ENCODE results near the gene MRPS9. TPM values are rescaled to one million over a fixed set of nuclear protein-coding genes. Genes with fewer than 3 reads are reported as not detected.
A peak's percentile ranks its signal among the peaks of the same experiment; 100 is the strongest.

The MRPS9 gene
- total RNA-seq, 4 donors from 2014 or later = 34.9 to 79.5 (median 38.6) TPM

- H3K27ac ChIP-seq = no peak overlapping the region
- in situ Hi-C loops (cut with MboI; ENCODE audit: low sequenced_read_pairs in 4 of 4) = loop anchor here (5.0 to 10.0 kb wide), 3 partner anchors 120 to 128 kb away; partner anchors contain the start of gene GPR45 (in 2 of the 4)
- no peaks in the 10 kb centered on the region for H3K36me3 ChIP-seq
- H3K4me3 ChIP-seq = no peak overlapping the region
- H3K9me3 ChIP-seq = no peaks in the 10 kb centered on the region
- DNase-seq = no peak
- TF ChIP-seq POLR2A (IDR thresholded peaks at IDR 0.05) = no peak
- TF ChIP-seq, protein P1, sequence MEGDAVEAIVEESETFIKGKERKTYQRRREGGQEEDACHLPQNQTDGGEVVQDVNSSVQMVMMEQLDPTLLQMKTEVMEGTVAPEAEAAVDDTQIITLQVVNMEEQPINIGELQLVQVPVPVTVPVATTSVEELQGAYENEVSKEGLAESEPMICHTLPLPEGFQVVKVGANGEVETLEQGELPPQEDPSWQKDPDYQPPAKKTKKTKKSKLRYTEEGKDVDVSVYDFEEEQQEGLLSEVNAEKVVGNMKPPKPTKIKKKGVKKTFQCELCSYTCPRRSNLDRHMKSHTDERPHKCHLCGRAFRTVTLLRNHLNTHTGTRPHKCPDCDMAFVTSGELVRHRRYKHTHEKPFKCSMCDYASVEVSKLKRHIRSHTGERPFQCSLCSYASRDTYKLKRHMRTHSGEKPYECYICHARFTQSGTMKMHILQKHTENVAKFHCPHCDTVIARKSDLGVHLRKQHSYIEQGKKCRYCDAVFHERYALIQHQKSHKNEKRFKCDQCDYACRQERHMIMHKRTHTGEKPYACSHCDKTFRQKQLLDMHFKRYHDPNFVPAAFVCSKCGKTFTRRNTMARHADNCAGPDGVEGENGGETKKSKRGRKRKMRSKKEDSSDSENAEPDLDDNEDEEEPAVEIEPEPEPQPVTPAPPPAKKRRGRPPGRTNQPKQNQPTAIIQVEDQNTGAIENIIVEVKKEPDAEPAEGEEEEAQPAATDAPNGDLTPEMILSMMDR (IDR thresholded peaks at IDR 0.05 in 4 of 5, conservative IDR thresholded peaks at IDR 0.05 in 1 of 5) = peak; percentile 24 to 74 (median 49)
- H3K27me3 ChIP-seq = no peaks in the 10 kb centered on the region
- H3K4me1 ChIP-seq = no peaks in the 10 kb centered on the region
- peak in 1 of 2 donors; percentile 56 for ATAC-seq
- intact Hi-C loops (cut with DNase I; ENCODE audit: low total_unique reads) = loop anchor here (2.0 kb wide), 1 partner anchor 124 kb away; no protein-coding TSS in a partner anchor
Observed at GRCh38 chr2:105114551-105114950, 76.7 kb downstream of the MRPS9 start.

- Histone ChIP-seq H3K9me3 (no peaks in the 10 kb centered on the region), H3K36me3 (no peaks in the 10 kb centered on the region), H3K4me3 (no peak overlapping the region), H3K4me1 (no peaks in the 10 kb centered on the region), H3K27ac (no peak overlapping the region), H3K27me3 (no peaks in the 10 kb centered on the region)
- DNase-seq = no peak
- TF ChIP-seq, protein P1 (IDR thresholded peaks at IDR 0.05 in 4 of 5, conservative IDR thresholded peaks at IDR 0.05 in 1 of 5) = no peak
- TF ChIP-seq POLR2A (IDR thresholded peaks at IDR 0.05) = no peak
- in situ Hi-C loops (cut with MboI; ENCODE audit: low sequenced_read_pairs in 4 of 4) (loop anchor here in 1 of 4 donors (10.0 kb wide), 1 partner anchor 118 kb away; no protein-coding TSS in a partner anchor), intact Hi-C loops (cut with DNase I; ENCODE audit: low total_unique reads) (no loop called here)
- ATAC-seq = no peak
Observed at GRCh38 chr2:105116348-105116747, 78.5 kb downstream of the MRPS9 start.

DNA sequence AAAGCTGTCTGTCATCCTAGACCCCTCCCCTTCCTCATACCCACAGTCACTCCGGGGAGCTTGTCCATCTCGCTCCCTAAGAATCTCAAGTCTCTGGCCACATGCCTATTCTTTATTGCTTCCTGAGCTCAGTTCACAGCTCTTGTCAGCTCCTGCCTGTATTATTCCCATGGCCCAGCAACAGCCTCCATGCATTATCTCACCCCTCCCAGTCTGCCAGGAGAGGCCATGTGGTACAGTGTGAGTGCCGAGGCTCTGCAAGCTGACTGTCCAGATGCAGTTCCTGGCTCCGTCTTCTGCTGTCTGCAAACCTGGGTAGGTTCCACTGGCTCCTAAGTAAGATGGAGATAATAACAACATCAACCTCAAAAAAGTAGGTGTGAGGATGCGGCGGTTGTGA, 79.7 kb downstream of the MRPS9 start:
- no peaks in the 10 kb centered on the region for H3K4me1 ChIP-seq
- intact Hi-C loops (cut with DNase I; ENCODE audit: low total_unique reads) (no loop called here), in situ Hi-C loops (cut with MboI; ENCODE audit: low sequenced_read_pairs in 4 of 4) (loop anchor here in 1 of 4 donors (10.0 kb wide), 1 partner anchor 117 kb away; no protein-coding TSS in a partner anchor)
- no peak overlapping the region for H3K27ac ChIP-seq
- ATAC-seq (no peak), DNase-seq (no peak)
- H3K4me3 ChIP-seq = no peak overlapping the region
- H3K9me3 ChIP-seq = no peaks in the 10 kb centered on the region
- H3K27me3 ChIP-seq = no peaks in the 10 kb centered on the region
- no peak for TF ChIP-seq POLR2A (IDR thresholded peaks at IDR 0.05)
- TF ChIP-seq, protein P1 (IDR thresholded peaks at IDR 0.05 in 4 of 5, conservative IDR thresholded peaks at IDR 0.05 in 1 of 5) = no peak
- H3K36me3 ChIP-seq = no peaks in the 10 kb centered on the region

GRCh38 chr2:105118960-105119359, 81.1 kb downstream of the MRPS9 start:
- no peaks in the 10 kb centered on the region for H3K27me3 ChIP-seq
- no peak overlapping the region for H3K27ac ChIP-seq
- no peaks in the 10 kb centered on the region for H3K9me3 ChIP-seq
- no peak for TF ChIP-seq POLR2A (IDR thresholded peaks at IDR 0.05)
- TF ChIP-seq, protein P1 (IDR thresholded peaks at IDR 0.05 in 4 of 5, conservative IDR thresholded peaks at IDR 0.05 in 1 of 5) = no peak
- in situ Hi-C loops (cut with MboI; ENCODE audit: low sequenced_read_pairs in 4 of 4) = loop anchor here in 1 of 4 donors (10.0 kb wide), 1 partner anchor 116 kb away; no protein-coding TSS in a partner anchor
- H3K4me1 ChIP-seq = no peaks in the 10 kb centered on the region
- intact Hi-C loops (cut with DNase I; ENCODE audit: low total_unique reads) = no loop called here
- no peak for DNase-seq
- no peak overlapping the region for H3K4me3 ChIP-seq
- ATAC-seq = no peak
- H3K36me3 ChIP-seq = no peaks in the 10 kb centered on the region

GRCh38 chr2:105121434-105121833, 83.6 kb downstream of the MRPS9 start:
- H3K27ac ChIP-seq = no peak overlapping the region
- DNase-seq = no peak
- no peak for ATAC-seq
- in situ Hi-C loops (cut with MboI; ENCODE audit: low sequenced_read_pairs in 4 of 4) (no loop called here), intact Hi-C loops (cut with DNase I; ENCODE audit: low total_unique reads) (no loop called here)
- H3K9me3 ChIP-seq = no peaks in the 10 kb centered on the region
- H3K4me3 ChIP-seq = no peak overlapping the region
- no peaks in the 10 kb centered on the region for H3K4me1 ChIP-seq
- TF ChIP-seq, protein P1 (IDR thresholded peaks at IDR 0.05 in 4 of 5, conservative IDR thresholded peaks at IDR 0.05 in 1 of 5) = no peak
- TF ChIP-seq POLR2A (IDR thresholded peaks at IDR 0.05) = no peak
- H3K27me3 ChIP-seq = no peaks in the 10 kb centered on the region
- H3K36me3 ChIP-seq = no peaks in the 10 kb centered on the region

Measured in gastrocnemius medialis (tissue), 4 donors.